ENCODE results near the gene TFDP1. TPM values are rescaled to one million over a fixed set of nuclear protein-coding genes. Genes with fewer than 3 reads are reported as not detected.

Gene TFDP1
- total and polyA plus RNA-seq, 8 donors = 10.3 to 24.7 (median 17.9) TPM

DNA sequence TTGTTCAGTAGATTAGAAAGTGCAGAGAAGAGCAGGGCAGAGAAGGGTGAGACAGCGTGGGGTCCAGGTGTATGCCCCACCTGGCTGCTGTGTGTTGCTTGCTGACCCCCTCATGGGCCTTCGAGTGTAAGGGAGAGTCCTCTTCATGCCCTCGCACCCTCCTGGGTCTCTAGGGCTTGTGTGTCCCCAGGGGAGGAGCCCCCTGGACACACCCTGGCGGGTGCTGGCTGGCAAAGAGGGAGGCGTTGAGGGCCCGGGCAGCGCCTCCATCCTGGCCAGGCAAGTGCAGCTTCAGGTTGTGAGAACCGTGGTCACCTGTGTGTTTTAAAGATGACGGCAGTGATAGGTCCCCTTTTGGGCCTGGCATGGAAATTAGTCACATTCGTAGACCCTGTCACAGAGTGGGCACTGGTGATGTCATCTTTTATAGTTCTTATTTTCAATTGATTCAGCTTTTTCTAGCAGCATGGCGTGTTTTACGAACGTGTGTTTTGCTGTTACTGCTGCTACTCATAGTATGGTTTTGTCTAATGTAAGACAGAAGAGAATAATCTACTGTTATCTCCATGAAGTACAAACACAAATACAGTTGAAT is 18.7 kb downstream of the TFDP1 start:
- Histone ChIP-seq H3K27me3 (no peaks in the 10 kb centered on the region), H3K9me3 (no peaks in the 10 kb centered on the region), H3K4me3 (no peak overlapping the region), H3K4me1 (no peaks in the 10 kb centered on the region), H3K36me3 (no peaks in the 10 kb centered on the region), H3K27ac (no peak overlapping the region)
- TF ChIP-seq, protein P1, sequence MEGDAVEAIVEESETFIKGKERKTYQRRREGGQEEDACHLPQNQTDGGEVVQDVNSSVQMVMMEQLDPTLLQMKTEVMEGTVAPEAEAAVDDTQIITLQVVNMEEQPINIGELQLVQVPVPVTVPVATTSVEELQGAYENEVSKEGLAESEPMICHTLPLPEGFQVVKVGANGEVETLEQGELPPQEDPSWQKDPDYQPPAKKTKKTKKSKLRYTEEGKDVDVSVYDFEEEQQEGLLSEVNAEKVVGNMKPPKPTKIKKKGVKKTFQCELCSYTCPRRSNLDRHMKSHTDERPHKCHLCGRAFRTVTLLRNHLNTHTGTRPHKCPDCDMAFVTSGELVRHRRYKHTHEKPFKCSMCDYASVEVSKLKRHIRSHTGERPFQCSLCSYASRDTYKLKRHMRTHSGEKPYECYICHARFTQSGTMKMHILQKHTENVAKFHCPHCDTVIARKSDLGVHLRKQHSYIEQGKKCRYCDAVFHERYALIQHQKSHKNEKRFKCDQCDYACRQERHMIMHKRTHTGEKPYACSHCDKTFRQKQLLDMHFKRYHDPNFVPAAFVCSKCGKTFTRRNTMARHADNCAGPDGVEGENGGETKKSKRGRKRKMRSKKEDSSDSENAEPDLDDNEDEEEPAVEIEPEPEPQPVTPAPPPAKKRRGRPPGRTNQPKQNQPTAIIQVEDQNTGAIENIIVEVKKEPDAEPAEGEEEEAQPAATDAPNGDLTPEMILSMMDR (IDR thresholded peaks at IDR 0.05) = no peak
- no peak for FAIRE-seq
- WGBS, 2 donors = 82 to 84% methylated on average over 13 of the region's 13 CpGs
- intact Hi-C loops (cut with DNase I) = no loop called here
- ATAC-seq = no peak
- peak in 1 of 6 donors; percentile 26 for DNase-seq

DNA sequence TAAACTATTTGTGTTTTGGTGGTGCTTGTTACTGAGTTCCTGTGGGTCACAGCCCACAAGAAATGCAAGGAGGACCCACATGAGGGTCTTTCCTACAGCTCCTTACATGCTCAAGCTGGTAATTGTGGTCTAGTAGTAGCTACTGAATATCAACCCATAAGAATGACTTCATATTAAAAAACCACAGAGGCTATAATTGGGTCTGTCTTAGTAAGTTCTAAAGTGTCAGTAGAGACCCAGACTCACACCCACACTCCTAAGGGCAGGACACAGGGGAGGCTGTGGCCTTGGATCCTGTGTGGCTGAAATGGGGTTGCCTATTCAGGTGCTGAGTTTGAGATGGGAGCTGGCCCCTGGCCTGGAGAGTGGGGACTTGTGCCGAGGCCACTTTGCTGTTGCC is 19.6 kb downstream of the TFDP1 start:
- no peak for ATAC-seq
- no peaks in the 10 kb centered on the region for H3K9me3 ChIP-seq
- no peak overlapping the region for H3K27ac ChIP-seq
- no peak for DNase-seq
- 92 to 100% methylated on average over 1 of the region's 1 CpG for WGBS, 2 donors
- FAIRE-seq = no peak
- TF ChIP-seq, protein P1 (IDR thresholded peaks at IDR 0.05) = no peak
- intact Hi-C loops (cut with DNase I) = no loop called here
- H3K4me3 ChIP-seq = no peak overlapping the region
- no peaks in the 10 kb centered on the region for H3K27me3 ChIP-seq
- H3K36me3 ChIP-seq = no peaks in the 10 kb centered on the region
- H3K4me1 ChIP-seq = no peaks in the 10 kb centered on the region

DNA sequence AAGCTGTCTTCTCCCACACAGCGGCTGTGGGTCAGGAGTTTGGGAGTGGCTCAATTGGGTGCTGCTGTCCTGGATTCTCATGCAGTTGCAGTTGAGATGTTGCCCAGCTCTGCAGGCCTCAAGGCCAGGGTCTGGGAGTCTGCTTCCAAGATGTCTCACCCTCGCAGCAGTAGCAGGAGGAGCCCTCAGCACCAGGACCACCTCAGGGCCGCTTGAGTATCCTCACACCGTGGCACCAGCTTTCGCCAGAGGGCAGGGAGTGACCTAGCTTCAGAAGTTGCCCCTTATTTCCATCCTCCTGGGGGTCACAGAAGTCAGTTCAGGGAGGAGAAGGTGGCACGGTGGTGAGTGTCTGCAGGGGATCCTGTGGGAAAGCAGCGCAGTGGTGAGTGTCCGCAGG is 20.9 kb downstream of the TFDP1 start:
- TF ChIP-seq, protein P1 (IDR thresholded peaks at IDR 0.05) = no peak
- no peak for DNase-seq

DNA sequence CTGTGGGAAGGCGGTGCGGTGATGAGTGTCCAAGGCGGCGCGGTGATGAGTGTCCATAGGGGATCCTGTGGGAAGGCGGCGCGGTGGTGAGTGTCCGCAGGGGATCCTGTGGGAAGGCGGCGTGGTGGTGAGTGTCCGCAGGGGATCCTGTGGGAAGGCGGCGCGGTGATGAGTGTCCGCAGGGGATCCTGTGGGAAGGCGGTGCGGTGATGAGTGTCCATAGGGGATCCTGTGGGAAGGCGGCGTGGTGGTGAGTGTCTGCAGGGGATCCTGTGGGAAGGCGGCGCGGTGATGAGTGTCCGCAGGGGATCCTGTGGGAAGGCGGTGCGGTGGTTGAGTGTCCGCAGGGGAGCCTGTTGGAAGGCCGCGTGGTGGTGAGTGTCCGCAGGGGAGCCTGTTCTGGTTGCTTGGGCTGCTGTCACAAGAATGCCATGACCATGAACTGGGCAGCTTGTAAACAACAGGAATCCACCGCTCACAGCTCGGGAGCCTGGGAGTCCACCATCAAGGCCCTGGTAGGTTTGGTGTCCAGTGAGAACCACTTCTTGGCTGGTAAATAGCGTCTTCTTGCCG is 21.4 kb downstream of the TFDP1 start:
- intact Hi-C loops (cut with DNase I) = no loop called here
- DNase-seq (peak in 1 of 6 donors; percentile 26), FAIRE-seq (no peak), ATAC-seq (no peak)
- H3K4me1 ChIP-seq = no peaks in the 10 kb centered on the region
- H3K27me3 ChIP-seq = no peaks in the 10 kb centered on the region
- no peaks in the 10 kb centered on the region for H3K36me3 ChIP-seq
- no peak overlapping the region for H3K4me3 ChIP-seq
- TF ChIP-seq, protein P1 (IDR thresholded peaks at IDR 0.05) = no peak
- H3K27ac ChIP-seq = no peak overlapping the region
- H3K9me3 ChIP-seq = no peaks in the 10 kb centered on the region
- WGBS, 2 donors = 96 to 98% methylated on average over 34 of the region's 34 CpGs

More for the DNA sequence above, 20.9 kb downstream of the TFDP1 start:
- Histone ChIP-seq H3K27ac (no peak overlapping the region), H3K4me3 (no peak overlapping the region), H3K27me3 (no peaks in the 10 kb centered on the region), H3K4me1 (no peaks in the 10 kb centered on the region), H3K36me3 (no peaks in the 10 kb centered on the region), H3K9me3 (no peaks in the 10 kb centered on the region)
- intact Hi-C loops (cut with DNase I) = no loop called here
- WGBS, 2 donors = 97% methylated on average over 8 of the region's 8 CpGs
- FAIRE-seq (no peak), ATAC-seq (no peak)
